ENCODE measurements around the gene PCDHGA12. TPM values are rescaled to one million over a fixed set of nuclear protein-coding genes. Genes with fewer than 3 reads are reported as not detected.

The PCDHGA12 gene
- total and polyA plus RNA-seq, 2 of the 8 experiments (the other 6 are each of a cell fraction or from before 2014, with no cell fraction given): 0.88 to 1.3 TPM

DNA sequence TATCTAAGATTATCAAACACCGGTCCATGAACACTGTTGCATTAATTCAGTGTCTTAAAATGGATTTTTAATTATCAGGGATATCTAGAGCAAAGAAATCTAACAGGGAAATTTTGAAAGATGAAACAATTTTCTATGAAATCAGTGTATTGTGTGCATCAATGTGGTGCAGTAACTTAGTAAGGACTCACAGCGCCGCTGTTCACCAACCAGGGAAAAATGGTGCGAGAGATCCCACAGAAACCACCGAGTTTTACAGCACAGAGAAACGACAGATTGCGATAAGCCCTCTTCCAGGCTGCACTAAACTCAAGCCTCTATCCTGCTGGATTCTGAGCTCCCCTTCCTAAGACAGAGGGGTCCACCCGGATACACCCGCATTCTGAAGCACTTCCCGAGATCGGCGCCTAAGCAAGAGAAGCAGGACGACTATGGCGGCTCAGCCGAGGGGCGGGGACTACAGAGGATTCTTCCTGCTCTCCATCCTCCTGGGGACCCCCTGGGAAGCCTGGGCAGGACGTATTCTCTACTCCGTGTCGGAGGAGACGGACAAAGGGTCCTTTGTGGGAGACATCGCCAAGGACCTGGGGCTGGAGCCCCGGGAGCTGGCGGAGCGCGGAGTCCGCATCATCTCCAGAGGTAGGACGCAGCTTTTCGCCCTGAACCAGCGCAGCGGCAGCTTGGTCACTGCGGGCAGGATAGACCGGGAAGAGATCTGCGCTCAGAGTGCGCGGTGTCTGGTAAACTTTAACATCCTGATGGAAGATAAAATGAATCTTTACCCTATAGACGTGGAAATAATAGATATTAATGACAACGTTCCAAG is 47.6 kb upstream of the PCDHGA12 start, which contains the start of gene PCDHGA7:
TSS of gene PCDHGA7 (plus strand) at position 274 of the 826 bp plus-strand sequence. CDS start at position 432, 158 bp downstream.
- peaks cover 22 to 26% of the 10 kb centered on the region in 2 experiments for H3K9me3 ChIP-seq (ENCODE audit: insufficient read depth in 2 of 2, low read depth in 1 of 2, low read length in 1 of 2)
- H3K79me1 ChIP-seq (ENCODE audit: low read depth, low read length): no peaks in the 10 kb centered on the region
- CTCF ChIA-PET (ENCODE audit: partially characterized antibody): interaction anchor here (0.7 to 1.0 kb wide), 3 partner anchors 27 to 160 kb away, joined by 3 to 4 read pairs (median 3); partner anchors contain the start of gene PCDHB14
- H2AK5ac ChIP-seq (ENCODE audit: low read depth, low read length): no peak within 1 kb of the TSS
- H4K8ac ChIP-seq (ENCODE audit: extremely low read depth, insufficient read depth, low read length): no peak within 1 kb of the TSS; the same call in 1 of the 2 replicates
- POLR2A ChIA-PET (ENCODE audit: partially characterized antibody): no interaction called here
- H3K14ac ChIP-seq (ENCODE audit: insufficient read length): no peak within 1 kb of the TSS
- WGBS, 2 experiments (ENCODE audit: extremely low coverage in 1 of 2, insufficient coverage in 1 of 2, insufficient read length in 1 of 2, insufficient replicate concordance in 2 of 2, low coverage in 1 of 2, low lambda C conversion rate in 2 of 2, missing lambda C conversion rate in 1 of 2): 95% methylated on average over 37 of the region's 37 CpGs; no CpG with 5 or more reads in 1 of the 2 experiments
- H3K4me3 ChIP-seq (ENCODE audit: extremely low read depth in 1 of 4, insufficient read depth in 2 of 4, low read depth in 3 of 4, low read length in 4 of 4): no peak within 1 kb of the TSS
- no peak within 1 kb of the TSS for H2BK15ac ChIP-seq (ENCODE audit: low read length)
- H3K27ac ChIP-seq (ENCODE audit: low read depth, low read length): no peak within 1 kb of the TSS
- no peak within 1 kb of the TSS for H3K18ac ChIP-seq (ENCODE audit: extremely low read depth, low read length)
- H3K4ac ChIP-seq (replicated peaks; ENCODE audit: insufficient read length, low read depth, low read length): no peak within 1 kb of the TSS
- no peak within 1 kb of the TSS for H3K4me2 ChIP-seq (ENCODE audit: insufficient read depth in 1 of 2, low read depth in 2 of 2, low read length in 2 of 2)
- H3K9ac ChIP-seq (replicated peaks in 1 of 4; ENCODE audit: extremely low read depth in 1 of 4, low read depth in 3 of 4, low read length in 3 of 4): no peak within 1 kb of the TSS
- no peak within 1 kb of the TSS for H3K23ac ChIP-seq (ENCODE audit: insufficient read length)
- FAIRE-seq (no peak), DNase-seq (ENCODE audit: low read depth in 1 of 2, low spot score in 2 of 2) (no peak)
- H2BK20ac ChIP-seq (ENCODE audit: low read length): no peak within 1 kb of the TSS
- H4K20me1 ChIP-seq (replicated peaks in 1 of 2; ENCODE audit: control insufficient read depth in 1 of 2, insufficient read depth in 2 of 2, low read length in 2 of 2): no peaks in the 10 kb centered on the region
- H4K5ac ChIP-seq (ENCODE audit: insufficient read length, low read depth, low read length): no peak within 1 kb of the TSS
- H4K91ac ChIP-seq (replicated peaks; ENCODE audit: insufficient read length, low read length): no peak within 1 kb of the TSS
- no peaks in the 10 kb centered on the region for H3K4me1 ChIP-seq (replicated peaks in 1 of 4; ENCODE audit: control insufficient read depth in 3 of 4, insufficient read depth in 4 of 4, low read length in 3 of 4)
- H3K56ac ChIP-seq (replicated peaks; ENCODE audit: insufficient read length, low read depth, low read length): no peak within 1 kb of the TSS
- H2BK5ac ChIP-seq (ENCODE audit: low read depth, low read length): no peak within 1 kb of the TSS
- H2BK12ac ChIP-seq (ENCODE audit: low read depth, low read length): no peak within 1 kb of the TSS
- H3K36me3 ChIP-seq (ENCODE audit: control insufficient read depth in 2 of 4, insufficient read depth in 4 of 4, low read length in 3 of 4): no peaks in the 10 kb centered on the region; a peak in 1 of 8 replicates
- no peak within 1 kb of the TSS for H2AFZ ChIP-seq (ENCODE audit: low read length)
- H3K23me2 ChIP-seq (ENCODE audit: low read depth, low read length): no peaks in the 10 kb centered on the region; the same call in 1 of the 2 replicates
- no peaks in the 10 kb centered on the region for H3K79me2 ChIP-seq (ENCODE audit: control insufficient read depth in 1 of 2, insufficient read depth in 2 of 2, low read length in 2 of 2)
- H2BK120ac ChIP-seq (replicated peaks; ENCODE audit: low read depth, low read length): no peak within 1 kb of the TSS
- no peaks in the 10 kb centered on the region for H3K27me3 ChIP-seq (replicated peaks in 1 of 4; ENCODE audit: control insufficient read depth in 3 of 4, extremely low read depth in 1 of 4, insufficient read depth in 3 of 4, low read length in 3 of 4)
- TF ChIP-seq RBBP5 (IDR thresholded peaks at IDR 0.05; ENCODE audit: borderline replicate concordance, low read depth, low read length) (no peak), KDM4A (IDR thresholded peaks at IDR 0.05; ENCODE audit: low read depth, low read length, severe bottlenecking) (no peak), CTBP2 (IDR thresholded peaks at IDR 0.05; ENCODE audit: borderline replicate concordance, insufficient read depth, insufficient read length, low read length) (no peak)
